BE2C (cell line): ENCODE measurements around the gene SLC9A3.

Experiments
- DNase-seq: peaks from one replicate; pipeline ENCODE4 v3.0.0-alpha.2; 2020
- H3K27me3 ChIP-seq: fragments of 250-450 bp; sonication (Bioruptor Pico); 2 replicates; pipeline ENCODE4 v1.5.1; 2020; ENCODE audit warnings: mild to moderate bottlenecking
- H3K36me3 ChIP-seq: fragments of 250-450 bp; sonication (Bioruptor Pico); 2 replicates; pipeline ENCODE4 v1.5.1; 2020; ENCODE audit warnings: mild to moderate bottlenecking
- H3K4me1 ChIP-seq: fragments of 250-450 bp; sonication (Bioruptor Pico); 2 replicates; pipeline ENCODE4 v1.5.1; 2020
- H3K4me3 ChIP-seq: 2 replicates; pipeline ENCODE4 v1.5.1; 2011; ENCODE audit warnings: low read depth, low read length
- H3K9me3 ChIP-seq: fragments of 250-450 bp; sonication (Bioruptor Pico); 2 replicates; pipeline ENCODE4 v1.5.1; 2020
- TF ChIP-seq, protein P1 (sequence below): IDR thresholded peaks from 2 replicates; pipeline ENCODE4 v1.5.1; 2012; ENCODE audit warnings: mild to moderate bottlenecking, low read depth, low read length

Gene SLC9A3

DNA sequence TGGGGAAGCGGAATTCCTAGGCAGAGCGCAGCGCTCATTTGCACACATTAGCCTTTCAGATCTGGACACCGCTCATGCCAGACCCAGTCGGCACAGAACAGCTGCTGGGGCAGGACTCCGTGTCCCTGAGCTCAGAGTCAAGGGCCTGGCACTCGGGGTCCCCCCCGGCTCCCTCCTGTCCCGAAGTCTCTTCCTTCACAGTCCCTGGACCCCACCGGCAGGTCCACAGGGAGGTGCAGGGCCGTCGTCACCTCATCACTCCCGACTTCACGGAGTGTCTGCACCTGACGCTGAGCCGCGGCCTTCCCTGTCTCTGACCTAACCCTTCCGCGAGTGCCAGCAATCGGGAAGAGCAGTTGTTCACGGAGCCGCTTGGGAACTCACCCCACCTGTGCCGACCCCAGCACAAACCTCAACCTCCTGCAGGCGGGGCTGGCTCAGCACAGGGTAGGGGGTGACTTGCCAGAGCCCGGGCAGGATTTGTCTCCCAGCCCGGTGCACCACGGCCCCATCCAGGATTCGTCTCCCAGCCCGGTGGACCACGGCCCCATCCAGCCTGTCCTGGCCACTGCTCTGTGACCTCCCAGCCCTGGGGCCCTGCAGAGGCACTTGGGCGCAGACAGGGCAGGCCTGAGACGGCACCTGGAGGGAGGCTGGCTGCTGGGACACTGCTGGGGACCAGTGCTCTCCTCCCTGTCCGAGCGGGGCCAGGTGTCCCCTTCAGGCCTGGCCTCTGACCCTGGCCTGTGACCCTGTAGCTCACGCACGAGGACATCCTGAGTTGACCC lies 9.9 kb upstream of the SLC9A3 start:
- peak; percentile 4 for DNase-seq
- no peak overlapping the region for H3K4me3 ChIP-seq
- peaks cover 29% of the 10 kb centered on the region for H3K27me3 ChIP-seq
- no peaks in the 10 kb centered on the region for H3K36me3 ChIP-seq
- TF ChIP-seq, protein P1, sequence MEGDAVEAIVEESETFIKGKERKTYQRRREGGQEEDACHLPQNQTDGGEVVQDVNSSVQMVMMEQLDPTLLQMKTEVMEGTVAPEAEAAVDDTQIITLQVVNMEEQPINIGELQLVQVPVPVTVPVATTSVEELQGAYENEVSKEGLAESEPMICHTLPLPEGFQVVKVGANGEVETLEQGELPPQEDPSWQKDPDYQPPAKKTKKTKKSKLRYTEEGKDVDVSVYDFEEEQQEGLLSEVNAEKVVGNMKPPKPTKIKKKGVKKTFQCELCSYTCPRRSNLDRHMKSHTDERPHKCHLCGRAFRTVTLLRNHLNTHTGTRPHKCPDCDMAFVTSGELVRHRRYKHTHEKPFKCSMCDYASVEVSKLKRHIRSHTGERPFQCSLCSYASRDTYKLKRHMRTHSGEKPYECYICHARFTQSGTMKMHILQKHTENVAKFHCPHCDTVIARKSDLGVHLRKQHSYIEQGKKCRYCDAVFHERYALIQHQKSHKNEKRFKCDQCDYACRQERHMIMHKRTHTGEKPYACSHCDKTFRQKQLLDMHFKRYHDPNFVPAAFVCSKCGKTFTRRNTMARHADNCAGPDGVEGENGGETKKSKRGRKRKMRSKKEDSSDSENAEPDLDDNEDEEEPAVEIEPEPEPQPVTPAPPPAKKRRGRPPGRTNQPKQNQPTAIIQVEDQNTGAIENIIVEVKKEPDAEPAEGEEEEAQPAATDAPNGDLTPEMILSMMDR: no peak
- H3K4me1 ChIP-seq: no peaks in the 10 kb centered on the region; the same call in 1 of the 2 replicates
- no peaks in the 10 kb centered on the region for H3K9me3 ChIP-seq

DNA sequence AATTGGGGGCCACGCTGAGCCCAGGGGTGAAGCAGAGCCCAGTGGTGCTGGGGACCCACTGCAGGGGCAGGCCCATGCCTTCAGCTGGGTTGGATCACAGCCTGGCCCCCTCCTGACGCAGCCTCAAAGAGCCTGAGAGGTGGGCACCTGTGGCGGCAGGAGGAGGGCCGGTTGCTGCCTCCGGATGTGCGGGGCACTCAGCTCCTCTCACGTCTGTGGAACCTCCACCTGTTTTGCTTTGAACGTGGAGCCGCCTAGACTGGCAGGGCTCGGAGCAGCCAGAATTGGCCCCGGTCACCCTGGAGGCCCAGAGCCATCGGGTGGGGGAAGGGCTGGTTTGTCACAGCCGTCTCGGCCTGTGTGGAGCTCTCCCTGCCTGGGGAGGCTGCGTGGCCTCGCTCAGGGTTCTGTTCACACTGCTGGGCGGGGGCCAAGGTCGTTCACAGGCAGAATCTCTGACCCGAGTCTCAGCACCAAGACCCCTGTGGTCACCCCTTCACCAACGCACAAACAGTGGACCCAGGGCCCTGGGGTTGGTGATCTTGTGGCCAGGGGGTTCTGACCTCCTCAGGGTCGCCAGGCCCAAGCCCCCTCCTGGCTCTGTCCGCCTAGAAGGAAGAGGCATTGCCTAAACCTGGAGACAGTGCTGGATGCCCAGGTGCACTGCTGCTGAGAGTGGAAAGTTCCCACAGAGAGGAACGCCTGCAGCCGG lies 9.2 kb upstream of the SLC9A3 start:
- Histone ChIP-seq H3K9me3 (no peaks in the 10 kb centered on the region), H3K27me3 (peaks cover 33% of the 10 kb centered on the region), H3K36me3 (no peaks in the 10 kb centered on the region), H3K4me1 (no peaks in the 10 kb centered on the region; the same call in 1 of the 2 replicates), H3K4me3 (no peak overlapping the region)
- TF ChIP-seq, protein P1: no peak
- peak; percentile 7 for DNase-seq

DNA sequence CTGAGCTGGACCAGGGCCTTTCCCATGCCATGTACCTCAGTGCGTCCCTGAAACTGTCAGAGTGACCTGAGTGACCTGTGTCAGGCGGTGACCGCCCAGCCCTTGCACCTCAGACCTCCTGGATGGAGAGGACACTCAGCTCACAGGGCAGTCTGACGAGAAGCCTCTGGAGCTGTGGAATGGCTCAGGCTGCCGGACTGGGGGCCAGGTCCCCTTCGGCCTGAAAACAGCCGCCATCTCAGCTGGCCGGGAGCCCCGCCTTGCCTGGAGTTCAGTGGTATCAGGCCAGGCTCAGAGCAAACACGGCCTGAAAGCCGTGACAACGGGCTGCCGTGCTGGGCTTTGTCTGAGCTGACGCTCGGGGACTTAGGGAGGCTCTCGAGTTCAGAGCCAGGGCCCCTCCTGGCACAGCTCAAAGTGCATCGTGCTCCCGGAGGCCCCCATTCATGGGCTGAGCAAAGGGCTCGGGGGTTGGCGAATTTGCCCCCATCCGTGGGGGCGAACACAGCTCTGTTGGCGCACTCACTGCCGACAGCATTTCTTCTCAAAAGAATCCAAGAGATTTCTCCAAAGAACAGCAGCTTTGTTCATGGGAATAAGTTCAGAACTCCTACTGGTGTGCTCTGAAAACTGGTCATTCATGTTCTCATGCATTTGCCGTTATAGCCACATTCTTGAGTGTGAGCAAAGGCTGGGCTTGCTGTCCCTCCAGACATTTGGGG lies 8.4 kb upstream of the SLC9A3 start:
- Histone ChIP-seq H3K9me3 (no peaks in the 10 kb centered on the region), H3K4me3 (no peak overlapping the region), H3K4me1 (no peaks in the 10 kb centered on the region; the same call in 1 of the 2 replicates), H3K27me3 (peaks cover 36% of the 10 kb centered on the region), H3K36me3 (no peaks in the 10 kb centered on the region)
- peak; percentile 3 for DNase-seq
- TF ChIP-seq, protein P1: no peak

DNA sequence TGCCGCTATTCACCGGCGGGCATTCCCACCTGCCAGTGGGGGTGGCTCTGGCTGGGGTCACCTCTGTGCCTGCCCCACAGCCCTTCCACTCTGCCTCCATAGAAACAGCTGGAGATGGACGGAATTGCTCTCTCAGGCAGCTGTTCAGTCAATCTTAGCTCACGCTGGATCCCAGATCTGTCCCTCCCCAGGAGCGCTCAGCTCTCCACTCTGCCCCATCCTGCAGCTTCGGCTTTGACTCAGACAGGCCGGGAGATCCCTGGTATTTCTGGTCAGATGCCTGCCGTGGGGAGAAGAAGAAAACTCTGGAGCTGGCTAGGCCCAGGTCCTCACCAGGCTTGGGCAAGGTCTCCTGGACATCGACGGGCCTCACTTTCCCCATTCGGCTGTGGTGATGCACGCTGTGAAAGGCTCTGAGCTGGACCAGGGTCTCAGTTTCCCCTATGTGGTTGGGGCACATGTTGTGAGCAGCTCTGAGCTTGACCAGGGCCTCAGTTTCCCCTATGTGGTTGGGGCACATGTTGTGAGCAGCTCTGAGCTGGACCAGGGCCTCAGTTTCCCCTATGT lies 7.6 kb upstream of the SLC9A3 start:
- Histone ChIP-seq H3K4me1 (no peaks in the 10 kb centered on the region; the same call in 1 of the 2 replicates), H3K27me3 (peaks cover 45% of the 10 kb centered on the region), H3K4me3 (no peak overlapping the region), H3K9me3 (no peaks in the 10 kb centered on the region), H3K36me3 (no peaks in the 10 kb centered on the region)
- no peak for DNase-seq
- TF ChIP-seq, protein P1: no peak

DNA sequence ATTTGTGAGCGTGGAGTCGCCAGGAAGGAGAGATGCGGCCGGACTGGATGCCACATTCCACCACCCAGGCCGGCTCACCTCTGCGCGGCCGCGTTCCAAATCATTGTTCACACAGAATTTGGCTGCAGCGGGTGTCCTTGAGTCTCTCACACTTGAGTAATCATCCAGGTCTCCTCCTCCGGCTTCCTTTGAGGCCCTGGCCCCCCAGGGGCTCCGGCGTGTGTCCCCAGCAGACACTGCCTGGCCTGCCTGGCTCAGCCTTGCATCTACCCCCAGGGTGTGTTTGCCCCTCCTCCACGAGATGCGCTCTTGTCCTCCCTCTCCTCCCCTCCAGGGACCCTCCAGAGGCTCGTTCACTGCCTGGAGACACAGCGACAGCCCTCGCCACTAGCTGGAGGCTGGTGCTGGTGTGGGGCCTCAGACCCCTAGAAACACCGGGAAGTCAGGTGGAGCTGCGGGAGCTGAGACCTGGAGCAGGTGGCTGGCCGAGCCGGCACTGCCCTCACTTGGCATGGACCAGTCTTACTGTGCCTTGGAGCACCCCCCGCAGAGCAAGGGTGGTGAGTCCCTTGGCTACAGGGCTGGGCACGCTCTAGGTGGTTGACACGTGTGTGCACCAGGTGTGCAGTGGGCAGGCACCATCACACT lies 7.0 kb upstream of the SLC9A3 start:
- Histone ChIP-seq H3K4me1 (no peaks in the 10 kb centered on the region; the same call in 1 of the 2 replicates), H3K4me3 (no peak overlapping the region), H3K36me3 (no peaks in the 10 kb centered on the region), H3K9me3 (no peaks in the 10 kb centered on the region), H3K27me3 (peaks cover 51% of the 10 kb centered on the region)
- DNase-seq: peak; percentile 22
- TF ChIP-seq, protein P1: no peak
